ENCODE results near the gene BFAR. TPM values are rescaled to one million over a fixed set of nuclear protein-coding genes. Genes with fewer than 3 reads are reported as not detected.

The BFAR gene
- total and polyA plus RNA-seq, 9 of the 15 experiments (the other 6 are each of a cell fraction or from before 2014, with no cell fraction given), result 45.0 to 82.6 (median 60.4) TPM

DNA sequence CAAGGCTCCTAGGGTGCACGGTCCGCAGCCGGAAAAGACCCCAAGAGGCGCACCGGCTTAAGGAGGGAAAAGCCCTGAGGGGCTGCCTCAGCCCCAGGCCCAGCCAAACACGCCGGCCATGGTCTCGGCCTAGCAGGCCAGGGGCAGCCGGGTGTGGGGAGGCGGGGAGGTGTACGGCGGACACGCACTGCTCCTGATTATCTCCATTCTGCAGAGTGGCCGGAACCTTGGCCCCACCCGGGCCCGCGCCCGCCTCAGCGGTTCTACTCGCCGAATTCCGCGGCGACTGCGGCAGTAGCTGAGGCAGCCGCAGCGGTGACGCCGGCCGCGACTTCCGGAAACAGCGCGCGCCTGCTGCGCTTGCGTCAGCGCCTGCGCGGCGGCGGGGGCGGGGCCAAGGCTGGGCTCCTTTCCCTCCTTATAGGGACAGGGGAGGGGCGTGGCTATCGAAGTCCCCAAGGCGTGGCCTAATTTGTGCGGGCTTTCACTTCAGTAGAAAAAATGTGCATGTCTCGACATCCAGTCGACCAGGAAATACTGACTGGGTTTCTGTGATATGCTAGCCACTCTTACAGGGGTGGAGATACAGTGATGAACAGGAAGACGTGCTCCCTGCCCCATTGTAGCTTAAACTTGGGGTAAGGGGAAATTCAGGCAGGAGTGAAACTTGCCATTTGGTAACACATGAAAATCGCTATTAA, 2.7 kb upstream of the BFAR start, which contains the start of gene PARN (continued):
- TF ChIP-seq CBFA2T2 (conservative IDR thresholded peaks at IDR 0.05), result 0 out of 2 replicates have a peak, but pooled peaks have one; percentile 2
- TF ChIP-seq ZNF764 (CRISPR knock-in tag; IDR thresholded peaks at IDR 0.05; ENCODE audit: low read depth), result no peak
- TF ChIP-seq NCOR1 (IDR thresholded peaks at IDR 0.05), result 0 out of 2 replicates have a peak, but pooled peaks have one; percentile 31
- TF ChIP-seq, protein P1, sequence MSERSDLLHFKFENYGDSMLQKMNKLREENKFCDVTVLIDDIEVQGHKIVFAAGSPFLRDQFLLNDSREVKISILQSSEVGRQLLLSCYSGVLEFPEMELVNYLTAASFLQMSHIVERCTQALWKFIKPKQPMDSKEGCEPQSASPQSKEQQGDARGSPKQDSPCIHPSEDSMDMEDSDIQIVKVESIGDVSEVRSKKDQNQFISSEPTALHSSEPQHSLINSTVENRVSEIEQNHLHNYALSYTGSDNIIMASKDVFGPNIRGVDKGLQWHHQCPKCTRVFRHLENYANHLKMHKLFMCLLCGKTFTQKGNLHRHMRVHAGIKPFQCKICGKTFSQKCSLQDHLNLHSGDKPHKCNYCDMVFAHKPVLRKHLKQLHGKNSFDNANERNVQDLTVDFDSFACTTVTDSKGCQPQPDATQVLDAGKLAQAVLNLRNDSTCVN (CRISPR knock-in tag; IDR thresholded peaks at IDR 0.05), result peak; percentile 70; the same call in 1 of the 2 replicates
- no peak for TF ChIP-seq TARDBP (IDR thresholded peaks at IDR 0.05)
- TF ChIP-seq CEBPB (tag; IDR thresholded peaks at IDR 0.05), result peak; percentile 63; the same call in 1 of the 2 replicates
- TF ChIP-seq CTBP1 (IDR thresholded peaks at IDR 0.05; ENCODE audit: borderline replicate concordance), result peak; percentile 80
- peak; percentile 99 for TF ChIP-seq ZFX (CRISPR knock-in tag; IDR thresholded peaks at IDR 0.05)
- no peak for TF ChIP-seq HDGF (IDR thresholded peaks at IDR 0.05)
- TF ChIP-seq XRCC3 (IDR thresholded peaks at IDR 0.05), result no peak
- TF ChIP-seq RBBP5 (IDR thresholded peaks at IDR 0.05; ENCODE audit: borderline replicate concordance, insufficient read depth, low read length, poor library complexity, severe bottlenecking), result peak; percentile 76
- TF ChIP-seq ZNF124 (CRISPR knock-in tag; IDR thresholded peaks at IDR 0.05), result no peak
- TF ChIP-seq MYNN (IDR thresholded peaks at IDR 0.05), result no peak
- TF ChIP-seq MYNN (CRISPR knock-in tag; IDR thresholded peaks at IDR 0.05), result no peak
- no peak for TF ChIP-seq RBM39 (optimal IDR thresholded peaks at IDR 0.05; ENCODE audit: low read depth, low read length)
- TF ChIP-seq, protein P2, sequence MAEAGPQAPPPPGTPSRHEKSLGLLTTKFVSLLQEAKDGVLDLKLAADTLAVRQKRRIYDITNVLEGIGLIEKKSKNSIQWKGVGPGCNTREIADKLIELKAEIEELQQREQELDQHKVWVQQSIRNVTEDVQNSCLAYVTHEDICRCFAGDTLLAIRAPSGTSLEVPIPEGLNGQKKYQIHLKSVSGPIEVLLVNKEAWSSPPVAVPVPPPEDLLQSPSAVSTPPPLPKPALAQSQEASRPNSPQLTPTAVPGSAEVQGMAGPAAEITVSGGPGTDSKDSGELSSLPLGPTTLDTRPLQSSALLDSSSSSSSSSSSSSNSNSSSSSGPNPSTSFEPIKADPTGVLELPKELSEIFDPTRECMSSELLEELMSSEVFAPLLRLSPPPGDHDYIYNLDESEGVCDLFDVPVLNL (CRISPR knock-in tag; IDR thresholded peaks at IDR 0.05; ENCODE audit: low read depth), result no peak
- peak; percentile 77 for TF ChIP-seq ETV1 (tag; conservative IDR thresholded peaks at IDR 0.05; ENCODE audit: low read depth)
- TF ChIP-seq ZNF174 (CRISPR knock-in tag; IDR thresholded peaks at IDR 0.05), result no peak
- no peak for TF ChIP-seq ZSCAN32 (CRISPR knock-in tag; IDR thresholded peaks at IDR 0.05)
- TF ChIP-seq TEAD4 (IDR thresholded peaks at IDR 0.05; ENCODE audit: low read length), result peak; percentile 58
- peak; percentile 84 for TF ChIP-seq TEAD4 (CRISPR knock-in tag; IDR thresholded peaks at IDR 0.05; ENCODE audit: borderline replicate concordance)
- TF ChIP-seq ZNF197 (CRISPR knock-in tag; IDR thresholded peaks at IDR 0.05; ENCODE audit: low read depth), result no peak
- TF ChIP-seq BRD9 (IDR thresholded peaks at IDR 0.05; ENCODE audit: low read depth, partially characterized antibody), result no peak
- TF ChIP-seq BHLHE40 (IDR thresholded peaks at IDR 0.05; ENCODE audit: low read length), result no peak
- TF ChIP-seq GABPB2 (CRISPR knock-in tag; conservative IDR thresholded peaks at IDR 0.05), result no peak
- TF ChIP-seq FIP1L1 (IDR thresholded peaks at IDR 0.05; ENCODE audit: low read depth, low read length, poor library complexity, severe bottlenecking), result peak; percentile 73
- peak; percentile 69 to 83 for TF ChIP-seq MAZ (CRISPR knock-in tag; conservative IDR thresholded peaks at IDR 0.05 in 1 of 2, IDR thresholded peaks at IDR 0.05 in 1 of 2)
- TF ChIP-seq DACH1 (IDR thresholded peaks at IDR 0.05; ENCODE audit: partially characterized antibody), result no peak
- TF ChIP-seq BDP1 (IDR thresholded peaks at IDR 0.05; ENCODE audit: insufficient read depth, insufficient read length), result no peak
- TF ChIP-seq, protein P3, sequence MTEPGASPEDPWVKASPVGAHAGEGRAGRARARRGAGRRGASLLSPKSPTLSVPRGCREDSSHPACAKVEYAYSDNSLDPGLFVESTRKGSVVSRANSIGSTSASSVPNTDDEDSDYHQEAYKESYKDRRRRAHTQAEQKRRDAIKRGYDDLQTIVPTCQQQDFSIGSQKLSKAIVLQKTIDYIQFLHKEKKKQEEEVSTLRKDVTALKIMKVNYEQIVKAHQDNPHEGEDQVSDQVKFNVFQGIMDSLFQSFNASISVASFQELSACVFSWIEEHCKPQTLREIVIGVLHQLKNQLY (CRISPR knock-in tag; conservative IDR thresholded peaks at IDR 0.05), result no peak

Measured in K562 (cell line).